NCI-H82 (cell line): Measurements from ENCODE around the gene GRPEL2.

ENCODE experiments used
- DNase-seq: peaks from one replicate; lab custom pipeline; 2025; lab: John Stamatoyannopoulos, UW

The GRPEL2 gene

GRCh38 chr5:149357370-149358293 lies 12.3 kb downstream of the GRPEL2 start, which contains the start of gene PCYOX1L:
Gene PCYOX1L, plus strand, starts transcription at chr5:149358046. Its CDS starts 23 bp downstream, at chr5:149358069.
- peak; percentile 96 for DNase-seq

- peak; percentile 25 for DNase-seq
These were observed 13.0 kb downstream of the GRPEL2 start for GRCh38 chr5:149358294-149358651.

GRCh38 chr5:149358868-149359495 lies 13.7 kb downstream of the GRPEL2 start:
- no peak for DNase-seq

- no peak for DNase-seq
These were observed 15.0 kb downstream of the GRPEL2 start for GRCh38 chr5:149360272-149360671.

GRCh38 chr5:149362541-149362940 lies 17.2 kb downstream of the GRPEL2 start:
- no peak for DNase-seq

GRCh38 chr5:149363358-149363757 lies 18.1 kb downstream of the GRPEL2 start:
- DNase-seq: no peak

GRCh38 chr5:149363936-149364335 lies 18.6 kb downstream of the GRPEL2 start:
- no peak for DNase-seq

GRCh38 chr5:149364719-149365118 lies 19.4 kb downstream of the GRPEL2 start:
- no peak for DNase-seq

- no peak for DNase-seq
These were observed 20.1 kb downstream of the GRPEL2 start for GRCh38 chr5:149365418-149365817.

- DNase-seq: no peak
These were observed 20.9 kb downstream of the GRPEL2 start for GRCh38 chr5:149366169-149366729.

- peak; percentile 87 for DNase-seq
These were observed 22.1 kb downstream of the GRPEL2 start for GRCh38 chr5:149367249-149367971.

- DNase-seq: no peak
These were observed 22.8 kb downstream of the GRPEL2 start for GRCh38 chr5:149367972-149368645.

- no peak for DNase-seq
These were observed 25.6 kb downstream of the GRPEL2 start for GRCh38 chr5:149370878-149371277.

GRCh38 chr5:149371296-149371962 lies 26.1 kb downstream of the GRPEL2 start:
- peak; percentile 82 for DNase-seq

- no peak for DNase-seq
These were observed 26.9 kb downstream of the GRPEL2 start for GRCh38 chr5:149372076-149372795.

- DNase-seq: no peak
These were observed 27.6 kb downstream of the GRPEL2 start for GRCh38 chr5:149372932-149373331.

GRCh38 chr5:149374303-149374702 lies 29.0 kb downstream of the GRPEL2 start:
- no peak for DNase-seq

GRCh38 chr5:149374801-149375200 lies 29.5 kb downstream of the GRPEL2 start:
- peak; percentile 77 for DNase-seq

- peak; percentile 10 for DNase-seq
These were observed 30.1 kb downstream of the GRPEL2 start for GRCh38 chr5:149375434-149375833.

GRCh38 chr5:149376104-149376503 lies 30.8 kb downstream of the GRPEL2 start:
- no peak for DNase-seq
